ENCODE measurements around the gene KLHL29.

The KLHL29 gene

GRCh38 chr2:23509596-23510292, 124.8 kb downstream of the KLHL29 start:
- H3K4me1 ChIP-seq (ENCODE audit: insufficient read depth, low read length) = no peaks in the 10 kb centered on the region
- no peak overlapping the region for H3K9ac ChIP-seq (ENCODE audit: low read depth, low read length)
- no peaks in the 10 kb centered on the region for H3K36me3 ChIP-seq (ENCODE audit: insufficient read depth, low read length)
- no peaks in the 10 kb centered on the region for H3K9me3 ChIP-seq (ENCODE audit: control insufficient read depth, insufficient read depth, low read length)

- Histone ChIP-seq H3K9me3 (ENCODE audit: control insufficient read depth, insufficient read depth, low read length) (no peaks in the 10 kb centered on the region), H3K9ac (ENCODE audit: low read depth, low read length) (no peak overlapping the region), H3K36me3 (ENCODE audit: insufficient read depth, low read length) (no peaks in the 10 kb centered on the region), H3K4me1 (ENCODE audit: insufficient read depth, low read length) (no peaks in the 10 kb centered on the region)
These were observed 125.5 kb downstream of the KLHL29 start for GRCh38 chr2:23510471-23510870.

- Histone ChIP-seq H3K9ac (ENCODE audit: low read depth, low read length) (no peak overlapping the region), H3K9me3 (ENCODE audit: control insufficient read depth, insufficient read depth, low read length) (no peaks in the 10 kb centered on the region), H3K36me3 (ENCODE audit: insufficient read depth, low read length) (no peaks in the 10 kb centered on the region), H3K4me1 (ENCODE audit: insufficient read depth, low read length) (no peaks in the 10 kb centered on the region)
These were observed 127.8 kb downstream of the KLHL29 start for GRCh38 chr2:23512778-23513177.

- Histone ChIP-seq H3K9me3 (ENCODE audit: control insufficient read depth, insufficient read depth, low read length) (no peaks in the 10 kb centered on the region), H3K36me3 (ENCODE audit: insufficient read depth, low read length) (no peaks in the 10 kb centered on the region), H3K9ac (ENCODE audit: low read depth, low read length) (no peak overlapping the region), H3K4me1 (ENCODE audit: insufficient read depth, low read length) (no peaks in the 10 kb centered on the region)
These were observed 128.4 kb downstream of the KLHL29 start for GRCh38 chr2:23513245-23513871.

- H3K9me3 ChIP-seq (ENCODE audit: control insufficient read depth, insufficient read depth, low read length) = no peaks in the 10 kb centered on the region
- H3K36me3 ChIP-seq (ENCODE audit: insufficient read depth, low read length) = no peaks in the 10 kb centered on the region
These were observed 129.2 kb downstream of the KLHL29 start for GRCh38 chr2:23513872-23514793.

GRCh38 chr2:23516520-23517256, 131.7 kb downstream of the KLHL29 start:
- no peaks in the 10 kb centered on the region; the same call in 1 of the 2 replicates for H3K4me1 ChIP-seq (ENCODE audit: insufficient read depth, low read length)

More at GRCh38 chr2:23513872-23514793, 129.2 kb downstream of the KLHL29 start:
- no peak overlapping the region for H3K9ac ChIP-seq (ENCODE audit: low read depth, low read length)
- no peaks in the 10 kb centered on the region for H3K4me1 ChIP-seq (ENCODE audit: insufficient read depth, low read length)

GRCh38 chr2:23518481-23519333, 133.7 kb downstream of the KLHL29 start:
- no peaks in the 10 kb centered on the region for H3K36me3 ChIP-seq (ENCODE audit: insufficient read depth, low read length)
- no peak overlapping the region for H3K9ac ChIP-seq (ENCODE audit: low read depth, low read length)
- no peaks in the 10 kb centered on the region for H3K9me3 ChIP-seq (ENCODE audit: control insufficient read depth, insufficient read depth, low read length)
- H3K4me1 ChIP-seq (ENCODE audit: insufficient read depth, low read length) = peaks cover 7% of the 10 kb centered on the region; the same call in 1 of the 2 replicates

More at GRCh38 chr2:23516520-23517256, 131.7 kb downstream of the KLHL29 start:
- Histone ChIP-seq H3K9ac (ENCODE audit: low read depth, low read length) (no peak overlapping the region), H3K36me3 (ENCODE audit: insufficient read depth, low read length) (no peaks in the 10 kb centered on the region), H3K9me3 (ENCODE audit: control insufficient read depth, insufficient read depth, low read length) (no peaks in the 10 kb centered on the region)

GRCh38 chr2:23519334-23519651, 134.3 kb downstream of the KLHL29 start:
- peaks cover 8% of the 10 kb centered on the region; the same call in 1 of the 2 replicates for H3K4me1 ChIP-seq (ENCODE audit: insufficient read depth, low read length)
- H3K9me3 ChIP-seq (ENCODE audit: control insufficient read depth, insufficient read depth, low read length) = no peaks in the 10 kb centered on the region
- H3K36me3 ChIP-seq (ENCODE audit: insufficient read depth, low read length) = no peaks in the 10 kb centered on the region

GRCh38 chr2:23520256-23520655, 135.3 kb downstream of the KLHL29 start:
- Histone ChIP-seq H3K9ac (ENCODE audit: low read depth, low read length) (no peak overlapping the region), H3K36me3 (ENCODE audit: insufficient read depth, low read length) (no peaks in the 10 kb centered on the region), H3K4me1 (ENCODE audit: insufficient read depth, low read length) (peaks cover 12% of the 10 kb centered on the region; the same call in 1 of the 2 replicates), H3K9me3 (ENCODE audit: control insufficient read depth, insufficient read depth, low read length) (no peaks in the 10 kb centered on the region)

More at GRCh38 chr2:23519334-23519651, 134.3 kb downstream of the KLHL29 start:
- no peak overlapping the region for H3K9ac ChIP-seq (ENCODE audit: low read depth, low read length)

GRCh38 chr2:23521060-23521459, 136.1 kb downstream of the KLHL29 start:
- peaks cover 12% of the 10 kb centered on the region; the same call in 1 of the 2 replicates for H3K4me1 ChIP-seq (ENCODE audit: insufficient read depth, low read length)
- no peak overlapping the region for H3K9ac ChIP-seq (ENCODE audit: low read depth, low read length)
- no peaks in the 10 kb centered on the region for H3K36me3 ChIP-seq (ENCODE audit: insufficient read depth, low read length)
- H3K9me3 ChIP-seq (ENCODE audit: control insufficient read depth, insufficient read depth, low read length) = no peaks in the 10 kb centered on the region

GRCh38 chr2:23522726-23523372, 137.9 kb downstream of the KLHL29 start:
- Histone ChIP-seq H3K9me3 (ENCODE audit: control insufficient read depth, insufficient read depth, low read length) (no peaks in the 10 kb centered on the region), H3K4me1 (ENCODE audit: insufficient read depth, low read length) (peaks cover 12% of the 10 kb centered on the region; the same call in 1 of the 2 replicates), H3K9ac (ENCODE audit: low read depth, low read length) (no peak overlapping the region), H3K36me3 (ENCODE audit: insufficient read depth, low read length) (no peaks in the 10 kb centered on the region)

- Histone ChIP-seq H3K4me1 (ENCODE audit: insufficient read depth, low read length) (peaks cover 12% of the 10 kb centered on the region; the same call in 1 of the 2 replicates), H3K9me3 (ENCODE audit: control insufficient read depth, insufficient read depth, low read length) (no peaks in the 10 kb centered on the region), H3K9ac (ENCODE audit: low read depth, low read length) (no peak overlapping the region), H3K36me3 (ENCODE audit: insufficient read depth, low read length) (no peaks in the 10 kb centered on the region)
These were observed 138.6 kb downstream of the KLHL29 start for GRCh38 chr2:23523373-23524260.

Data from ES-I3 (cell line).